Small intestine (tissue), 7 donors: ENCODE data around the gene CNOT4. TPM values are rescaled to one million over a fixed set of nuclear protein-coding genes. Genes with fewer than 3 reads are reported as not detected.
"Not testable (repeated sequence)": the region's sequence is repeated elsewhere in the genome, so short reads cannot be mapped to it uniquely, and the experiment has no call there.

Experiments
- DNase-seq, 2 donors: peaks; one replicate each; pipeline versions ENCODE4 v3.0.0 to v3.0.0-alpha.2; 2013
- FAIRE-seq: peaks from 2 replicates; lab custom pipeline; 2012; peaks lifted over from hg19 to GRCh38; lab: Jason Lieb, UNC
- H3K27ac ChIP-seq, 3 donors: one replicate each; pipeline ENCODE4 v1.5.1; 2013; ENCODE audit warnings: low read length in 2 of 3, mild to moderate bottlenecking in 2 of 3, control low read depth in 1 of 3, inconsistent platforms in 1 of 3, low read depth in 1 of 3, moderate library complexity in 1 of 3
- H3K27me3 ChIP-seq, 3 donors: one replicate each; pipeline ENCODE4 v1.6.1; 2013; ENCODE audit warnings: low read length in 3 of 3, inconsistent platforms in 1 of 3; ENCODE audit not compliant: control insufficient read depth in 3 of 3, insufficient read depth in 3 of 3
- H3K36me3 ChIP-seq, 3 donors: one replicate each; pipeline ENCODE4 v1.6.1; 2013; ENCODE audit warnings: low read length in 3 of 3, inconsistent platforms in 1 of 3, low read depth in 1 of 3, mild to moderate bottlenecking in 1 of 3, moderate library complexity in 1 of 3; ENCODE audit not compliant: control insufficient read depth in 3 of 3, insufficient read depth in 2 of 3
- H3K4me1 ChIP-seq, 3 donors: one replicate each; pipeline ENCODE4 v1.6.1; 2013; ENCODE audit warnings: low read length in 2 of 3, inconsistent platforms in 1 of 3, low read depth in 1 of 3, mild to moderate bottlenecking in 1 of 3, moderate library complexity in 1 of 3; ENCODE audit not compliant: control insufficient read depth in 3 of 3, insufficient read depth in 2 of 3
- H3K4me3 ChIP-seq, 3 donors: one replicate each; pipeline ENCODE4 v1.5.1; 2013; ENCODE audit warnings: low read length in 3 of 3, control low read depth in 1 of 3, inconsistent platforms in 1 of 3, low read depth in 1 of 3, mild to moderate bottlenecking in 1 of 3, moderate library complexity in 1 of 3
- H3K9me3 ChIP-seq, 2 donors: one replicate each; pipeline ENCODE4 v1.6.1; 2013; ENCODE audit warnings: low read depth in 1 of 2, low read length in 1 of 2; ENCODE audit not compliant: control insufficient read depth in 2 of 2, insufficient read depth in 1 of 2
- WGBS, 3 donors: extraction: QIAGEN DNeasy Blood & Tissue Kit; methylation state at CpG; one replicate each; pipeline ENCODE4 v1.1.7; 2013; 5-methylcytosine and 5-hydroxymethylcytosine counted together
- polyA plus RNA-seq, 4 donors: library from polyadenylated mRNA; stranded (reverse) in 3 of 4; unstranded in 1 of 4; fragments of 200-250 nt in 3 of 4; fragments of 120-200 nt in 1 of 4; gene quantifications; one replicate each; pipeline versions ENCODE4 v1.2.1 to v1.2.3, GENCODE V29; 2013
- donor health status: healthy with polysubstance abuse.
- donor health status: control.
- donor health status: control.
- donor health status: Bipolar disorder and iron deficiency.
- donor health status: healthy.

Gene CNOT4
- polyA plus RNA-seq, 4 donors, result 5.1 to 19.3 (median 6.2) TPM

DNA sequence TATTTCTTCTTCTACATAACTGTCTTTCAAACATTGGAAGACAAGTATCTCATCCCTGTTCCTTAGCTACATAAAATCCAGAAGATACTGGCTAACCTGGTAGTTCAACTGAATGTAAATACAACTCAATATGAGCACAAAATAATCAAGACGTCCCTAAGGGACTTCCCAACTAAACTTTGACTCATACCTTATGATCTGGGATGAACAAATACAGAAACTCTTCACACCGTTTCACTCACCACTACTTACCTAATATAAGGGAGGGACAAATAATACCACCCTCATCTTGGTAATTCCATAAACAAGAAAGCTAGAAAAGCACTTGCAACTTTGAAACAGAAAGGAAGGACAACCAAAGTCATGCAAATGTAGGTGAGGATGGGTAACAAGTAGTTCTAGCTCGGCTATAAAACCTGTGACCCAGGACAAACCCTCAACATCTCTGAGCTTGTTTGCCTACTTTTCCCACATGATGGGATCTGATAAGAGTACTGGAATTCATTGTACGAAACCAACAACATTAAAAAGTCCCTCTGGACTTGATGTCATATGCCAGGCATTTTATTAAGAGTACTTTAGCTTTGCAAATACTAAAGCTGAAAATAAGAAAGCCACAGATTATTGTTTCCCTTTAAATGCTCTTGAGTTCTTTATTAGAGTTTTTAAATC lies 154.4 kb downstream of the CNOT4 start:
- H3K27ac ChIP-seq, result no peak overlapping the region
- FAIRE-seq (no peak), DNase-seq (no peak)
- no peak overlapping the region for H3K4me3 ChIP-seq
- H3K36me3 ChIP-seq, result no peaks in the 10 kb centered on the region
- 43 to 58% (median 52%) methylated on average over 4 of the region's 4 CpGs for WGBS, 3 donors
- no peaks in the 10 kb centered on the region for H3K27me3 ChIP-seq
- H3K9me3 ChIP-seq, result no peaks in the 10 kb centered on the region
- no peaks in the 10 kb centered on the region for H3K4me1 ChIP-seq

DNA sequence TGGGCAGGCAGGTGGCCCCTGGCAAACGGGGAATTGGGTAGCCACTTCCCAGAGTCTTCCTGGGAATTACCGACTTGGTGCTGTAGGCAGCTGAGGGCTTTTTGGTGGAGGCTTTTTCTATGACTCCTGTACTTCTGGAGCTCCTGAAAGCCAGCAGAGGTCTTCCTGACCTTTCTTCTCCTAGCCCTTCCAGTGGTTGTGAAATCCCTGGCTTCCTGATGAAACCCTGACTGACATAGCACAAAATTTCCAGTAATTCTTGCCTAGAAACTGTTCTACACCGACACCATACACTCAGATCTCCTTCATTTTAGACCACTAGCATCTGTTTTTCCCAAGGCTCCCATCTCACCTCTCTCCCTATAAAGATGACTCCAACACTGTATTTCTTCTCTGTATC lies 156.1 kb downstream of the CNOT4 start:
- no peak for FAIRE-seq
- H3K4me1 ChIP-seq, result no peaks in the 10 kb centered on the region
- H3K4me3 ChIP-seq, result no peak overlapping the region
- no peaks in the 10 kb centered on the region for H3K27me3 ChIP-seq
- no peak overlapping the region for H3K27ac ChIP-seq
- DNase-seq, result no peak
- 83 to 98% (median 85%) methylated on average over 3 of the region's 3 CpGs for WGBS, 3 donors
- H3K9me3 ChIP-seq, result no peaks in the 10 kb centered on the region
- no peaks in the 10 kb centered on the region for H3K36me3 ChIP-seq

DNA sequence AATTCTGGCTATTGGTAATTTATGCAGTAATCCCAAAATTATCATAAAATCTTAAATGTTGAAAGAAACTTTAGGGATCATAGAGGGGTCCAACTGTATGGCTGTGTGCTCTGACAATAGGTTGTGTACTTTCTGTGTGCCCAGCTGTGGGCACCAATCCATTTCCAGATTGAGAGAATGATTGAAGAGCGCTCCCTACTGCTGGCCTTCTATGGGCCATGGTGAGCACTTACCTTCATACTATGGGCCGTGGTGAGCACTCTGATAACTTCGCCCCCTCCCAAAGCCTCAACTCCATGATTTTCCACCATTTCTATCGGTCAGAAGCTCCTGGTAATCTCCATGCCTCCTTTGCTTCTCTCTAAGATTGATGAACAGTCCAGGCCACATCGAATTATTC lies 157.6 kb downstream of the CNOT4 start:
- no peak overlapping the region for H3K4me3 ChIP-seq
- FAIRE-seq (no peak), DNase-seq (no peak)
- H3K27ac ChIP-seq, result no peak overlapping the region
- WGBS, 3 donors, result 90 to 95% (median 95%) methylated on average over 5 of the region's 5 CpGs
- H3K4me1 ChIP-seq, result no peaks in the 10 kb centered on the region
- no peaks in the 10 kb centered on the region for H3K36me3 ChIP-seq
- no peaks in the 10 kb centered on the region for H3K27me3 ChIP-seq
- no peaks in the 10 kb centered on the region for H3K9me3 ChIP-seq

DNA sequence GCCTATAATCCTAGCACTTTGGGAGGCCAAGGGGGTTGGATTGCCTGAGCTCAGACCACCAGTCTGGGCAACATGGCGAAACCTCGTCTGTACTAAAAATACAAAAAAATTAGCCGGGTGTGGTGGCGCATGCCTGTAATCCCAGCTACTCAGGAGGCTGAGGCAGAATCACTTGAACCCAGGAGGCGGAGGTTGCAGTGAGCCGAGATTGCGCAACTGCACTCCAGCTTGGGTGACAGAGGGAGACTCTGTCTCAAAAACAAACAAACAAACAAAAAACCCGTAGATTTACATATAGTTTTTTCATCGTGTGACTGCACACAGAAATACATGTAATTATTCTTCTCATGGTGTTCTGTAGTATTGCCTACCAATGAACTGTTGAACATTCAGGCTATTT lies 158.8 kb downstream of the CNOT4 start:
- not testable (repeated sequence) for DNase-seq, H3K27me3 ChIP-seq, H3K4me3 ChIP-seq, H3K27ac ChIP-seq, FAIRE-seq, H3K4me1 ChIP-seq, H3K9me3 ChIP-seq, H3K36me3 ChIP-seq
- WGBS, 3 donors, result 89 to 93% (median 93%) methylated on average over 9 of the region's 9 CpGs

DNA sequence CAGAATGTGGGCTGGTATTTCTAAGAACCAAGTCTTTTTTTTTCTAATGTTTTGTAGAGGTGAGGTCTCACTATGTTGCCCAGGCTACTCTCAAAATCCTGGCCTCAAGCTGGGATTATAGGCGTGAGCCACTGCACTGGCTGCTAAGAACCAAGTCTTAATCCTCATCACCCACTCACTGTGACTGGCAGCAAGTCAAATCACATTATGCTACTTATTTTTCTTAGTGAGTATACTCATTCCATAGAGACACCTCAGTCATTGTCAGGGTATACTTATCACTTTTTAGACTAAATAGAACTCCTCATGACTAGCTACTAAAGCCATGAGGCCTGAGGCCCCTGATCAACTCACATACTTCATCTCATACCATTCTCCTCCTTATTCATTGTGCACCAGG lies 160.2 kb downstream of the CNOT4 start:
- WGBS, 3 donors, result 87 to 90% (median 89%) methylated on average over 1 of the region's 1 CpG
- no peaks in the 10 kb centered on the region for H3K36me3 ChIP-seq
- FAIRE-seq (no peak), DNase-seq (no peak)
- H3K4me1 ChIP-seq, result no peaks in the 10 kb centered on the region
- H3K27ac ChIP-seq, result no peak overlapping the region
- H3K27me3 ChIP-seq, result no peaks in the 10 kb centered on the region
- no peak overlapping the region for H3K4me3 ChIP-seq
- H3K9me3 ChIP-seq, result no peaks in the 10 kb centered on the region

DNA sequence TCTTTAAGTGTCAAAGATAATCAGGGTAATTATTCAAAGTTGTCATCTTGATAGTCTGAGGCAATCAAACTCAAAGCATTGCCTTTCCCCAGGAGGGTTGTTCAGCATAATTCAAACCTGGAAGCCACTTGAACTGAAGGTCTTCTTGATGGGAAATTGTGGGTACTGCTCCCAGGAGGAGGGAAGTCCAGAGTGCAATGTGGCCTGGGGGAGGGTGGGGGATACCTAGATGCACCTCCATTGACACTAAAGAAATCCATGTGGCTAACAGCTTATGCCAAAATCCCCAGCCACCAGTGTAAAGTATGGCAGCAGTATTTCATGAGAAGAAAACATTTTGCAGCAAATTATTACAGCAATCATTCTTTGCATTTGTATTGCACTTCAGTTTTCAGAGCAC lies 161.4 kb downstream of the CNOT4 start:
- Histone ChIP-seq H3K36me3 (no peaks in the 10 kb centered on the region), H3K27ac (no peak overlapping the region), H3K4me1 (no peaks in the 10 kb centered on the region), H3K9me3 (no peaks in the 10 kb centered on the region), H3K4me3 (no peak overlapping the region), H3K27me3 (no peaks in the 10 kb centered on the region)
- DNase-seq (no peak), FAIRE-seq (no peak)

DNA sequence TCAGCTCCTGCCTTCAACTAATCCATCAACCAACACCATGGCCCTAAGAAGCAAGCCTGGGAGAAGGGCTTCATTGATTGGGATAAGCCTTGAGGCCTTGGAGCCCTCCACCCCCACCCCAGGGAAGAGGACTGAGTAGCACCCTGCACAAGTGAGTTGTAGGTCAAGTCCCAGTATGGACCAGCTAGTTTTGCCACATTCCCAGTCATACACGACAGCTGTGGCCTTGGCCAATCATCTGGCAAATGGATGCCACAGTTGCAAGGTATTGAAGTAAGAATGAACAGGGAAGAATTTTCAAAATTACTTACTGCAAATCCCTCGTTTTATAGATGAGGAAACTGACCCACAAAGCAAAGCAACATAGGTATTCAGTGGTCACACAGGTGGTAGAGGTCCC lies 166.5 kb downstream of the CNOT4 start:
- Histone ChIP-seq H3K4me1 (peaks cover 0 to 5% (median 0%) of the 10 kb centered on the region in 3 donors), H3K27ac (no peak overlapping the region), H3K9me3 (no peaks in the 10 kb centered on the region), H3K4me3 (no peak overlapping the region), H3K27me3 (no peaks in the 10 kb centered on the region), H3K36me3 (no peaks in the 10 kb centered on the region)
- WGBS, 3 donors, result 65 to 79% (median 75%) methylated on average over 2 of the region's 2 CpGs
- FAIRE-seq, result no peak
- no peak for DNase-seq

DNA sequence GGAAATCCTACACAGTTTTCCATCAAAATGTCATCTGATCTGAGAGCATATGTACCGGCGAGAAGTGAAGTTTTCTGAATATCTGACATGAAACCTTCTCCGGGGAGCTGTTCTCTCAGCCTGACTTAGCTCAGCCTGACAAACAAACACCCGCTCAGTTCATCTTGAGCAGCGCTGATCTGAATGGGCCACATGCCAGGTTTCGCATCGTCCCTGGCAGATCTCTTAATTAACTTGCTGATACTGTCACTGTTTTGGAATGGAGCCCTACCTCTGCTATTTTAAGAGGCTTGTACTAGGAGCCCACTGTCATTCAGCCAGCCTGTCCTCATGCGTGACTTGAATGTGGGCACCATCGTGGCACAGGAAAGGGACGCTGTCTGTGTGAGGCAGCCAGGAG lies 167.0 kb downstream of the CNOT4 start:
- H3K4me3 ChIP-seq, result no peak overlapping the region
- 69 to 84% (median 81%) methylated on average over 10 of the region's 10 CpGs for WGBS, 3 donors
- no peaks in the 10 kb centered on the region for H3K9me3 ChIP-seq
- no peak overlapping the region for H3K27ac ChIP-seq
- H3K27me3 ChIP-seq, result no peaks in the 10 kb centered on the region
- DNase-seq (no peak), FAIRE-seq (no peak)
- no peaks in the 10 kb centered on the region for H3K36me3 ChIP-seq
- peaks cover 0 to 5% (median 0%) of the 10 kb centered on the region in 3 donors for H3K4me1 ChIP-seq

DNA sequence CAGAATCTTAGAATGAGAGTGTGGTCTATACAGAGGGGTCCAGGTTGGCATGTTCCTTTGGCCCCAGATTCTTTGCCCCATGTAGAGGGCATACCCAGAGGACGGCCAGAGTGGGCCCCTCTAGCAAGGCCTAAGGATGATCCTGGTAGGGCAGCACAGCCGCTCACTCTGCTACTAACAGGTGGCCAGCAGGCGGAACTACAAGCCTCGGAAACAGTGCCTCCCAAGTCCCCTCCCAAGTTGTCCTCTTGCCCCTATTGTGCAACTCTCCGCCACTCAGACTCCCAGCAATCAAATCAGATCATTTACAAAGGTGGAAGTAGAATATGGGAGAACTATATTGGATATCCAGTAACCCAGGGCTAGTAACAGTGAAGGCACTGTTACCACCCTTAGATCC lies 168.9 kb downstream of the CNOT4 start:
- peaks cover 0 to 5% (median 0%) of the 10 kb centered on the region in 3 donors for H3K4me1 ChIP-seq
- H3K4me3 ChIP-seq, result no peak overlapping the region
- DNase-seq (peak; percentile 91 to 94), FAIRE-seq (no peak)
- 34 to 52% (median 46%) methylated on average over 5 of the region's 5 CpGs for WGBS, 3 donors
- no peaks in the 10 kb centered on the region for H3K9me3 ChIP-seq
- no peaks in the 10 kb centered on the region for H3K27me3 ChIP-seq
- H3K36me3 ChIP-seq, result no peaks in the 10 kb centered on the region
- no peak overlapping the region for H3K27ac ChIP-seq
